ENCODE measurements around the gene TMEM69. TPM values are rescaled to one million over a fixed set of nuclear protein-coding genes. Genes with fewer than 3 reads are reported as not detected.
"Not testable (repeated sequence)": the region's sequence is repeated elsewhere in the genome, so short reads cannot be mapped to it uniquely, and the experiment has no call there.

TMEM69 gene
- total RNA-seq, 1 donor = 6.9 TPM

- no peak for DNase-seq (ENCODE audit: low read depth)
- H3K4me3 ChIP-seq (ENCODE audit: low read depth, low read length) = no peak overlapping the region
- no peak for TF ChIP-seq CTCF (IDR thresholded peaks at IDR 0.05; ENCODE audit: insufficient read depth, low read depth, low read length)
Measured at GRCh38 chr1:45667321-45668111, 20.5 kb upstream of the TMEM69 start.

GRCh38 chr1:45668526-45668925, 19.5 kb upstream of the TMEM69 start:
- no peak for DNase-seq (ENCODE audit: low read depth)
- no peak for TF ChIP-seq CTCF (IDR thresholded peaks at IDR 0.05; ENCODE audit: insufficient read depth, low read depth, low read length)

DNA sequence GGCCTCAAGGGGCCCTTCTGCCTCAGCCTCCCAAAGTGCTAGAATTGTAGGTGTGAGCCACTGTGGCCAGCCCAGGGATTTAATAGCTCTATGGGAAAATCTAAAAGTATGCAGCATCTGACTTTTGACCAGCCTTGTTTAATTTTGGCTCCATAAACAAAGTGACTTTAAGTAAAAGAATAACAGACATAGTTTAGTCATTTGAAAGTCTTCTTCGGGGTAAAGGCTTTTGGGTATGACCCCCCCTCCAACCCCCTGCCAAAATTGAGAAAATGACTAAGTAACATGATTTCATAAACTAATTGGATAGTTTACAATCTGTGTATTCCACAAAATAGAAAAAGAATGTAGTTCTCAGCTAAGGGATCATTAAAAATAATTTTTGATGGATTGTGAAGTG, 18.6 kb upstream of the TMEM69 start:
- peak; percentile 41 for DNase-seq (ENCODE audit: low read depth)
- no peak overlapping the region for H3K4me3 ChIP-seq (ENCODE audit: low read depth, low read length)
- no peak for TF ChIP-seq CTCF (IDR thresholded peaks at IDR 0.05; ENCODE audit: insufficient read depth, low read depth, low read length)

More at GRCh38 chr1:45668526-45668925, 19.5 kb upstream of the TMEM69 start:
- H3K4me3 ChIP-seq (ENCODE audit: low read depth, low read length) = no peak overlapping the region

GRCh38 chr1:45669859-45670655, 17.9 kb upstream of the TMEM69 start:
- DNase-seq (ENCODE audit: low read depth) = peak; percentile 40
- H3K4me3 ChIP-seq (ENCODE audit: low read depth, low read length) = no peak overlapping the region
- TF ChIP-seq CTCF (IDR thresholded peaks at IDR 0.05; ENCODE audit: insufficient read depth, low read depth, low read length) = no peak

DNA sequence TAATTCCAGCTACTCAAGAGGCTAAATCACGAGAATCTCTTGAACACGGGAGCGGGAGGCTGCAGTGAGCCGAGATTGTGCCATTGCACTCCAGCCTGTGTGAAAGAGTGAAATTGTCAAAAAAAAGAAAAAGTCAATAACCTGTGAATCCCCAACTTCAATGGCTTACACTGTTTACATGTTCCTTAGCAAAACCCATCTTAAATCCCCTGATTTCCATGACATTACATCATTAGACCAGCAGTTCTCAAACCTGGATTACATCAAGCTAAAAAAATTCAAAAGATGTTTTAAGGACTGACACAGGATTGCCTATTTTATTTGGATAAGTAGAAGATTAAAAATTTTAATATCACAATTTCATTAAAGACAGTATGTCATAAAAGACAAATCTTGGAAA, 14.0 kb upstream of the TMEM69 start:
- TF ChIP-seq CTCF (IDR thresholded peaks at IDR 0.05; ENCODE audit: insufficient read depth, low read depth, low read length) = no peak
- DNase-seq (ENCODE audit: low read depth) = peak; percentile 29
- H3K4me3 ChIP-seq (ENCODE audit: low read depth, low read length) = no peak overlapping the region

DNA sequence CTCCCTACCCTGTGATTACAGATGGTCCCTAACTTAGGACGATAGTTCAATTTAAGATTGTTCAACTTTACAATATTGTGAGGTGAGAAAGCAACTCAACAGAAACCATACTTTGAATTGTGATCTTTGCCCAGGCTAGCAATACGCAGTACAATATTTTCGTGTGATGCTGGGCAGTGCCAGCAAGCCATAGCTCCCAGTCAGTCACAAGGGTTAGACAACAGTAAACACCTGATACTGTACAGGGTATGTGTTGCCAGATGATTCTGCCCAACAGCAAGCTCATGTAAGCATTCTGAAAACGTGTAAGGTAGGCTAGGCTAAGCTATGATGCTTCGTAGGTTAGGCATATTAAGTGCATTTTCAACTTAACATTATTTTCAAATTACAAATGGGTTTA, 13.5 kb upstream of the TMEM69 start:
- no peak for TF ChIP-seq CTCF (IDR thresholded peaks at IDR 0.05; ENCODE audit: insufficient read depth, low read depth, low read length)
- H3K4me3 ChIP-seq (ENCODE audit: low read depth, low read length) = no peak overlapping the region
- no peak for DNase-seq (ENCODE audit: low read depth)

DNA sequence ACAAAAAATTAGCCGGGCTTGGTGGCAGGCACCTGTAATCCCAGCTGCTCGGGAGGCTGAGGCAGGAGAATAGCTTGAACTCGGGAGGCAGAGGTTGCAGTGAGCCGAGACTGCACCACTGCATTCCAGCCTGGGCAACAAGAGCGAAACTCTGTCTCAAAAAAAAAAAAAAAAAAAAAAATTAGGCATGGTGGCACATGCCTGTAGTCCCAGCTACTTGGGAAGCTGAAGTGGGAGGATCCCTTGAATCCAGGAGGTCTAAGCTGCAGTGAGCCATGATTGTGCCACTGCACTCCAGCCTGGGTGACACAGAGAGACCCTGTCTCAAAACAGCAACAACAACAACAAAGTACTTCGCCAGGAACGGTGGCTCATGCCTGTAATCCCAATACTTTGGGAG, 11.4 kb upstream of the TMEM69 start:
- DNase-seq (ENCODE audit: low read depth) = not testable (repeated sequence)

More for the DNA sequence above, 11.4 kb upstream of the TMEM69 start:
- H3K4me3 ChIP-seq (ENCODE audit: low read depth, low read length) = not testable (repeated sequence)

Data from fibroblast of villous mesenchyme (primary cell).